ENCODE data around the gene CKM.

DNA sequence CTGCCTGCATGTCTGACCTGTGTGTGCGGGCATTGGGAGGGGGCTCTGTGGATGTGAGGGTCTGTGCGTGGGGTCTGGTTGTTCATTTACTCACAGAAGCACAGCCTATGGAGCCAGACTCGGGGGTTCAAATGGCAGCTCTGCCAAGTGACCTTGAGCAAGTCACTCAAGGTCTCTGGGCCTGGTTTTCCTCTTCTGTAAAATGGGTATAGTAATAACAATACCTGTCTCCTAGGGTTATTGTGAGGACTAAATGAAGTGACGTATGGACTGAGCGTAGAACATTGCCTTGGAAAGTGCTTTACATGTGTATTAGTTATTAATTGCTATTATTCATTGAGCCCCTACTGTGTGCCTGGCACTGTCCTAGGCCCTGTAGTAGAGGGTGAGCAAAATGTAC lies 24.4 kb downstream of the CKM start:
- TF ChIP-seq, protein P1, sequence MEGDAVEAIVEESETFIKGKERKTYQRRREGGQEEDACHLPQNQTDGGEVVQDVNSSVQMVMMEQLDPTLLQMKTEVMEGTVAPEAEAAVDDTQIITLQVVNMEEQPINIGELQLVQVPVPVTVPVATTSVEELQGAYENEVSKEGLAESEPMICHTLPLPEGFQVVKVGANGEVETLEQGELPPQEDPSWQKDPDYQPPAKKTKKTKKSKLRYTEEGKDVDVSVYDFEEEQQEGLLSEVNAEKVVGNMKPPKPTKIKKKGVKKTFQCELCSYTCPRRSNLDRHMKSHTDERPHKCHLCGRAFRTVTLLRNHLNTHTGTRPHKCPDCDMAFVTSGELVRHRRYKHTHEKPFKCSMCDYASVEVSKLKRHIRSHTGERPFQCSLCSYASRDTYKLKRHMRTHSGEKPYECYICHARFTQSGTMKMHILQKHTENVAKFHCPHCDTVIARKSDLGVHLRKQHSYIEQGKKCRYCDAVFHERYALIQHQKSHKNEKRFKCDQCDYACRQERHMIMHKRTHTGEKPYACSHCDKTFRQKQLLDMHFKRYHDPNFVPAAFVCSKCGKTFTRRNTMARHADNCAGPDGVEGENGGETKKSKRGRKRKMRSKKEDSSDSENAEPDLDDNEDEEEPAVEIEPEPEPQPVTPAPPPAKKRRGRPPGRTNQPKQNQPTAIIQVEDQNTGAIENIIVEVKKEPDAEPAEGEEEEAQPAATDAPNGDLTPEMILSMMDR (IDR thresholded peaks at IDR 0.05 in 4 of 5, conservative IDR thresholded peaks at IDR 0.05 in 1 of 5) = no peak
- TF ChIP-seq POLR2A (IDR thresholded peaks at IDR 0.05) = no peak
